Midbrain (tissue), 1 donor: ENCODE data around the gene VBP1.
"Not testable (repeated sequence)": the region's sequence is repeated elsewhere in the genome, so short reads cannot be mapped to it uniquely, and the experiment has no call there.

Experiments used
- DNase-seq: peaks from one replicate; lab custom pipeline; 2025; lab: John Stamatoyannopoulos, UW

VBP1 gene

DNA sequence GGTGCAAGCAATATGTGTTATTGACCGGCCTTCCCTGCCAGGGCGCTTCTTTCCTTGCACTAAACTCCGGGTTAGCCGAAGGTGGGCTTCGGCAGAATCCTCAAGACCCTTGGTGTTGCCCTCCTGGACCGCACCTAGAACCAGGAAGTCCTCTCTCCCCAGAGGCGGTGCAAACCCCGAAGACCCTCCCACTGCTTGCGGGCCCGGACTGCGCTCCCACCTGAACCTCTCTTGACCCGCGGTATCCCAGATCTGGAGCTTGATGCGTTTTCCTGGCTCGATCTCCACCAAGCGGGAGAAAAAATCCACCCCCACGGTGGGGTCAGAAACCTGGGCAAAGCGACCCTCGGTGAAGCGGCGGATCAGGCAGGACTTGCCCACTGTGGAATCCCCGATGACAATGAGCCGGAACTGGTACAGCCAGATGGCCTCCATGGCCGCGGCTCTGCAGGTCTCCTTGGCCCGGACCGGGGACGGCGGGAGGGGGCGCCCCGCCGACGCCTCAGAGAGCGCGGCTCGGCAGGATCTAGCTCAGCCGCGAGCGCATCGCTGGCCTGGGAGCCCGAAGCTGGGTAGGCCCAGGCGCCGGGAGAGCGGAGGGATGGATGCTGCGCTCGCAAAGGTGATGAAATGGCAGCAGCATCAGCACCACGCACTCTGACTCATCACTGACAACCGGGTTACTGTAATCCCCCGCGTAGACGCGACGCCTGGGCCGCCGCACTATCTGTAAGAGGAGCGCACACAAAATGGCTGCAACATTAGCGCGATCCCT lies 47.8 kb downstream of the VBP1 start, which contains the start of gene RAB39B:
RAB39B (minus strand) TSS at position 638 of the 775 bp plus-strand sequence; CDS start at position 435, 203 bp downstream.
- DNase-seq: peak; percentile 60

DNA sequence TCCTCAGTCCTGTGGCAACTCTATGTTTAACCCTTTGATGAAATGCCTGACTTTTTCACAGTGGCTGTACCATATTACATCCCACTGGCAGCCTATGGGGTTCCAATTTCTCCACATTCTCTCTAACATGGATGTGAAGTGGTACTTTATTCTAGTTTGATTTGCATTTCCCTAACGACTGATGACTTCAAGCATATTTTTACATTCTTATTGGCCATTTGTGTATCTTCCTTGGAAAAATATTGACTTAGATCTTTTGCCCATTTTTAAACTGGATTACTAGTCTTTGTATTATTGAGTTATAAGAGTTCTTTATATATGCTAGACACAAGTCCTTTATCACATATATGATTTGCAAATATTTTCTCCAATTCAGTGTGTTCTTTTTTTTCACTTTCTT lies 50.2 kb downstream of the VBP1 start:
- no peak for DNase-seq

DNA sequence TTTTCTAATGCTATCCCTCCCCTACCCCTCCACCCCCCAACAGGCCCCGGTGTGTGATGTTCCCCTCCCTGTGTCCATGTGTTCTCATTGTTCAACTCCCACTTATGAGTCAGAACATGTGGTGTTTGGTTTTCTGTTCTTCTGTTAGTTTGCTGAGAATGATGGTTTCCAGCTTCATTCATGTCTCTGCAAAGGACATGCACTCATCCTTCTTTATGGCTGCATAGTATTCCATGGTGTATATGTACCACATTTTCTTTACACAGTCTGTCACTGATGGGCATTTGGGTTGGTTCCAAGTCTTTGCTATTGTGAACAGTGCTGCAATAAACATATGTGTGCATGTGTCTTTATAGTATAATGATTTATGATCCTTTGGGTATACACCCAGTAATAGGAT lies 51.7 kb downstream of the VBP1 start:
- DNase-seq: not testable (repeated sequence)

DNA sequence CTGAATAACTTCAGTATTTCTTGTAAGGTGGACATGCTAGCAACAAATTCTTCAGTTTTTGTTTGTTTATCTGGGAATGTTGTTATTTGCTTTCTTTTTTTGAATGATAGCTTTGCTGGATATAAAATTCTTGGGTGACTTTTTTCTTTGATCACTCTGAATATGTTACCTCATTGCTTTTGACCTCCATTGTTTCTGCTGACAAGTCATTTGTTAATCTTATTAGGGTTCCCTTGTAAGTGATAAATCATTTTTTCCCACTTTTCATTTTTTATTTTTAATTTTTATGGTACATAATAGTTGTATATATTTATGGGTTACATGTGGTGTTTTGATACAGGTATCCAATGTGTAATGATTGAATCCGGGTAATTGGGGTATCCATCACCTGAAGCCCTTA lies 54.7 kb downstream of the VBP1 start:
- DNase-seq: no peak

DNA sequence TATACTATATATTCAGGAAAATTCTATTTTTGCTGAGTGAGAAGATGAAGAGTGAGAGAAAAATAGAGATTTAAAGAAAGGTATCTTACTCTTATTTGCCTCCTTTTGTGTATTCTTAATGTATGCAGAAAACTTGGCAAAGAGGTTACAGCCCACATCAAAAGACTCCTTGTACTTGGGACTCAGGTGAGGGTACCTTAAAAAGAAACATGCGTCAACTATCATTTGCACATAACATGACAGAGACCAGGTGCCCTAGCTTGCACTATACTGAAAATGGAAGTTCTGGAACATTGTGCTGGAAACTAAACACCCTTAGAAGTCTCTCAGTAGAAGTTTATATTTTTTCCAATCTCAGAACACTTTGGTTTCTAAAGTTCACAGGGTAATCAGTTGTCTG lies 63.6 kb downstream of the VBP1 start:
- DNase-seq: no peak
